Measurements from ENCODE around the gene EXOC1.

EXOC1 gene

DNA sequence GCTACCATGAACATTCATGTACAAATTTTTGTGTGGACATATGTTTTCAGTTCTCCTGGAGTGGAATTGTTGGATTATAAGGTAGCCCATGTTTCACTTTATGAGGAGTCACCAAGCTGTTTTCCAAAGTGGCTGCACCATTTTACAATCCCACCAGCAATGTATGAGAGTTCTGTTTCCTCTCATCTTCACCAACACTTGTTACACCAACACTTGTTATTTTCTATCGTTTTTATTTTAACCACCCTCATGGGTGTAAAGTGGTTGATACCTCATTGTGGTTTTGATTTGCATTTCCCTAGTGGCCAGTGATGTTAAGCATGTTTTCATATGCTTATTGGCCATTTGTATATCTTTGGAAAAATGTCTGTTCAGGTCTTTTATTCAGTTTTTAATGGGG is 4.1 kb downstream of the EXOC1 start:
- DNase-seq (ENCODE audit: low read depth in 2 of 2) = no peak

DNA sequence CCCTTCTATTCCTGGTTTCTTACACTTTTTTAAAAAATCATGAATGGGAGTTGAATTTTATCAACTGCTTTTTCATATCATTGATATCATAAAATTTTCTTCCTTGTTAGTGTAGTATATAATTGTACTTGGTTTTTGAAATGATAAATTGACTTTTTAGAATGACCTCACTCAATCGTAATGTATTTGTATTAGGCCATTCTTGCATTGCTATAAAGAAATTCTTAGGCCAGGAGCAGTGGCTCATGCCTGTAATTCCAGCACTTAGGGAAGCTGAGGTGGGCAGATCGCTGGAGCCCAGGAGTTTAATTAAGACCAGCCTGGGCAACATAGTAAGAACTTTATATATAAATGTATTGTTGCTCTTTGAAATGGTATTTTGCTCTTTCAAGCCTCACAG is 6.3 kb downstream of the EXOC1 start:
- DNase-seq (ENCODE audit: low read depth in 2 of 2) = no peak

DNA sequence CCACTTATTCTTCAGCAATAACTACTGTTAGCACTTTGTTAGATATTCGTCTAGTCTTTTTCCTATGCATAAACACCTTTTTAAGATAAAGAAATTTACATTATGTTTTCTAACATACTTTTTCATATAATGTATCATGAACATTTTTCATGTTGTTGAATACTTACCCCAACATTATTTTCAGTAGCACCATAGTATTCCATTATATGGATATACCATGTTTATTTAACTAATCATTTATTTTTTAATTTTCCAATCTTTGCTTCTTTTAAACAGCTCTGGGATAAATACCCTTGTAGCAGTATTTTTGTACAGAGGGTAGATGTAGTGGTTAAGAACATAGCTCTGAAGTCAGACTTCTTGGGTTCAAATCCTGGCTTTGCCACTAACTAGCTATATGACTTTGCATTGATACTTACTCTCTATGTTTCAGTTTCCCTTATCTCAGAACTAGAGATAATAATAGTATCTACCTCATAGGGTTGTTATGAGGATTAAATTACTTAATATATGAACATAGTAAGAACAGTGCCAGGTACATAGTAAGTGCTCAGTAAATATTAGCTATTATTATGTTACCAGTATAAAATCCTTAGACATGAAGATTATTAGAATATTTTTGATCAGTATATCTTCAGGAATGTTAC is 11.3 kb downstream of the EXOC1 start:
- DNase-seq (ENCODE audit: low read depth in 2 of 2) = no peak

DNA sequence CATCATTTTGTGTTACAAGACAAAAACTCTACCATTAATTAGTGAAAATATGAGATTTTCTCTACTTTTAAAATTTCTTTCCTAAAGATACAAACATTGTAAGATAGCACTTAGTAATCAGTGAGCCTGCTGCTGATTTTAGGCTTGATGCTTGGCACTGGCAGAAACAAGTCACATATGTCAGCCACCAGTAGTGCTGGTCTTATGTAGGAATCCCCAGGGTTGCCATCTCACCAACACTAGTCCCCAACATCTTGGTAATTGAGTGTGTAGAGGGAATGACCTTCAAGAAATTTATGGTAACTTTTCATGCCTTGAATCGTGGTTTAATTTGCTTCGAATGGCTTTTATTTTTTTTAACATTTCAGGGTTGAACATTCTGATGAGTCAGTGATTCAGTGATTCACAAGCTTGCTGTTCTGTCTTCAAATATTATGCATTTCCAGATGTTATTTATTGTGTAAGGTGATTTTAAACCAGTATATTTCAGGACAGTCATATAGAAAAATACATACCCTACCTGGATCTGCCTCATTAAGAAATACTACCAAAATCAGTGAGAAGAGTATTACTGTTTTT is 11.9 kb downstream of the EXOC1 start:
- DNase-seq (ENCODE audit: low read depth in 2 of 2) = no peak

DNA sequence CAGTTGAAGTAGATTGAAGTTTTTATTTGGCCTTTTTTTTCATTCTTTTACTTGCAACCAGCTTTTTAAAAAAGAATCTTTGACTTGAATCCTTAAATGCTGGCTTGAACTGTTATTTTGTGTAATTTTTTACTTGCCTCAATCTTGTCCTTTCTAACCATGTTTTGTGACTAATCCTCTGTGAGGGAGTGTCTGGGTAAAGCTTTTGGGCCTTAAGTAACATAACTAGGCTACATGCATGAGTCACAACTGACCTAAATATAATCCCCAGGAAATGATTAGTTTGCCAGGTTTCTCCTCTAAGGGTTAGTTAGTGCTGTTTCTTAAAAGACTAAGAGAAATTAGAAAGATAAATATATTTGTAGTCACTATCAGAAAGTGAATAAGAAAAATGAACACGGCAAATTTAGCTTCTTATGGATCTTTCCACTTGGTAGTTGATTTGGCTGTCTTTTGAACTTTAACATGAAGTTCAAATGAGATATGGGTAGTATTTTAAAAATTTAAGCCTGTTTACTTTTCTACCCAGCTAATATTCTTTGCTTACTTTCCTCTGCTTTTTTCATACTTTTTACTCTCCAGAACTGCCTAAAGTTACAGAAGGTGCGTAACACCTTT is 13.0 kb downstream of the EXOC1 start:
- DNase-seq (ENCODE audit: low read depth in 2 of 2) = no peak

DNA sequence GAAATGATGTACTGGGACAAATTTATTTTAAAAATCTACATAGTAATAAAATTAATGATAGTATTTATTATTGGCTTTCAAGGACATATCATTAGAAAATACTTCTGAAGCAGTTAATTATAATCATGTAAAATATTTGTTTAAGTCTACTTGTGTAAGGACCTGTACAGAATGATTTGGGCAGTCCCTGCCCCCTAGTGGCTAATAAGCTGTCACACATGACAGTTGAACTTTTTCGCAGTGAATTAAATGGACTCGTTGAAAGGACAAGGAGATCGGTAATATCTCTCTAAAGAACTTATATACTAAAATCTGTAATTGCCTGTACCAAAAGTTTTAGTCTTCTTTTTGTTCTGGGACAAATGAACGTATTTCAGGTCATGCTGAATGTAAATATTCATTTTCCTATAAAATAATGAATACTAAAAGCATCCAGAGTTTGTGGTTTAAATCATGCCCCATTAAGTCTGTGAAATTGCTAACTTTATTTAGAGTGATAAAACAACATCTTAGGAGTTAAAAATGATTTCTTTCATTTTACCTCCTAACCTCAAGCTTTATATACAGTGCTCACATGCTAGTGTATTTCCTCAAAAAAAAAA is 13.6 kb downstream of the EXOC1 start:
- no peak for DNase-seq (ENCODE audit: low read depth in 2 of 2)

DNA sequence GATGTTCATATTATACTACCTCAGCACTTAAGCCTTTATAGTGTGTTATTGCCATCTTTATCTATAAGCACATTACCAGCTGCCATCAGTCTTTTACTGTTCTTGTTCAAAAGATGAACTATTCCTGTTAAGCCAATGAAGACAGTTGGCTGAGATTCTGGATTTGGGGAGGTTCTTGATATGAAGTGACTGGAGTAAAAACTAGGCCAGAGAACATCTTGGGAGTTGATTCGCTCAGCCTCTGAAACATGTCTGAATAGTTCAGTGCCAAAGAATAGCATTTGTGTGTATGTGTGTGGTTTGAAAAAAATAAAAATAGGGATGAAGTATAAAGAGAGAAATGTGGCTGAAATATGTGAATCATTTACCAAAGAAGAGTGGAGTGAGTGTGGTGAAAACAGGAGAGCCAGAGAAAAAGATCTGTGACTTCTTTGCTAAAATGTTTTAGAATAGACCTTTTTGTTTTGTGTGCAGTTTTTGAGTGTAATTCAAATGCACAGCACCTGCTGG is 15.2 kb downstream of the EXOC1 start:
- no peak for DNase-seq (ENCODE audit: low read depth in 2 of 2)

DNA sequence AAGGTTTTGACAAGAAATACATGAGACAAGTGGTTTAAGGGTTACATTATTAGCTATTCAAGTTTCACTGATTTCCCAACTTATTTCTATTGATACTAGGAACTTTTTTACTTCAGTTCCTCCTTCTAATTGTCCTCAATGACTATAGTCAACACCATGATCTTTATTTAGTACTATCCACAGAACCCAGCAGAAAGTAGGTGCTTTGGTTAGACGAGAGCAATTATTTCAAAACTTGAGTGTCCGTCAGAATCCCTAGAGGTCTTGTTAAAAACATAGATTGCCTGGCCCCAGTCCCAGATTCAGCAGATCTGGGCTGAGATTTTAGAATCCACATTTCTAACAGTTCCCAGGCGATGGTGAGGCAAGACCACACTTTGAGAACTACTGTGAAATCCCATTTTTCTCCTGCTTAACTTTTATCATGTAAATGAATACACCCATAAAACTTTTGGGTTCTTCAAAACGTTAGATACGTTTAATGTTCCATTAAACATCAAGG is 17.9 kb downstream of the EXOC1 start:
- no peak for DNase-seq (ENCODE audit: low read depth in 2 of 2)

DNA sequence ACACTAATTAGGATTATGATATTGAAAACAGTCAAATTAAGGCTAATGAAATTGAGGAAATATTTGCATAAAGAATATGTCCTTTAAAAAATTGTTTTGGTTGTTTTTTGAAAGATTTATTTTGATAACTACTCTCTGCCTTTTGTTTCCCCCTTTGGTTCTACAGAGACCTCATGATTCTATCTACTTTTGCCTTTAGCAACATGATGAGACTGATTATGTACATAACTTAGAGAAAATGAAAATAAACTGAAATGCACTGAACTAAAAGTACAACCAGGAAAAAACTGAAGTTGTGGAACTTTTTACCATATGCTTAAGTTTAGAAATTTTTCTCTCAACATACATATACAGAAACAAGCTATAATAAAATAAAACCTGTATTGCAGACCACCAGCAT is 21.4 kb downstream of the EXOC1 start:
- no peak for DNase-seq (ENCODE audit: low read depth in 2 of 2)

DNA sequence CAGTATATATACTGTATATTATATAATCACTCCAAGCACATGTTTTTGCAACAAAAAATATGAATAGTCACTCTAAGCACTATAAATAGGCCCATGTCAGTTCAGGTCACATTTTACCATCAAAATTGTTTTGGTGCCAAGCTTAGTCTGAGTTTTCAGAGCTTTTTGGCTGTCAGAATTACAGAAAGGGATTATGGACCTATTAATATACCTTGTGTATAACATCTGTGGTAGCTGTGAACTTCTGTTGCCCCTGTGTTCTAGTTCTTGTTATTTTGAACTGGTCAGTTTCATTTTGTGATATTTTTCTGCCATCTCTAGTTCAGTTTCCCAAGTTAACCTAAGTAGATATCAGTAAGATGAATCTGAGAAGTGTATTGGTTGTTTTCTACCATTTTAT is 22.9 kb downstream of the EXOC1 start:
- no peak for DNase-seq (ENCODE audit: low read depth in 2 of 2)

DNA sequence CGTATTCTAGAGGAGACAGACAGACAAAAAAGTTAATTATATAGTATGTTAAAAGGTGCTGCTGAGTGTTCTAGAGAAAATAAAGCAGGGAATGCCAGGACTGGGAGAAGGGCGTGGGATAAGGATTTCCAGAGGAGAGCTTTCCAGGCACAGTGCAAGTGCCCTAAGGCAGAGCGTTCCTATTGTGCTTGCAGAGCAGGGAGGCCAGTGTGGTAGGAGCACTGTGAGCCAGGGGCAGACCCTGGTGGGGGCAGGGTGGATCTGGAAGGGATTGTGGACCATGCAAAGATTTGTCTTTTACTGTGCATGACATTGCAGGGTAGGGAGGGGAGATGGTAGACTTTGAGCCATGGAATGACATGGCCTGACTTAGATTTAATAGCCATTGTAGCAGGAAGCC is 25.8 kb downstream of the EXOC1 start:
- DNase-seq (ENCODE audit: low read depth in 2 of 2) = no peak

DNA sequence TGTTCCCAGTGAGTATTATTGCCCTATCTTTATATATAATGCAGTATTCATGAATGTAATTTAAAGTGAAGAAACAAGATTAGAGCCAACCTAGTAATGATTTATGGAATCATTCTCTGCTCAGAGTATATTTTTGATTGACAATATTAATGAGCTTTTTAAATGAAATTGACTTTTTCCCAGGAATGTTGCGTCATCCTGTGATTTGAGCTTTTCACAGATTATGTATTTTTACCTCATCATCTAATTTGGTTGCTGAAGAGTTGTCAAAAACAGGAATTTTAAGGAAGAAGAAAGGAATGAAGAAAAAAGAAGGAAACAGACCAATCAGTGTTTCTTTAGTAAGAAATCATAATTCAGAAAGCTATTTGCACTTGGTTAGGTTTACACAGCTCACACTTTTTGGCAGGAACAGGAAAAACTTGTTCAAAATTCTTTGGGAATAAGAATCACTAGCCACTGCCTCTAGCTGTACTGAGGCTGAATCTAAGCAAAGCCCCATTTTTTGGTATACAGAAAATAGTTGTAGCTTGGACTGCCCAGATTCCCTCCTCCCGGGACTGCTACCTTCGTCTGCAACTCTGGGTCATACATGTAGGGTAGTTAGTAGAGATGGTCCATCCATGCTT is 27.3 kb downstream of the EXOC1 start:
- no peak for DNase-seq (ENCODE audit: low read depth in 2 of 2)

DNA sequence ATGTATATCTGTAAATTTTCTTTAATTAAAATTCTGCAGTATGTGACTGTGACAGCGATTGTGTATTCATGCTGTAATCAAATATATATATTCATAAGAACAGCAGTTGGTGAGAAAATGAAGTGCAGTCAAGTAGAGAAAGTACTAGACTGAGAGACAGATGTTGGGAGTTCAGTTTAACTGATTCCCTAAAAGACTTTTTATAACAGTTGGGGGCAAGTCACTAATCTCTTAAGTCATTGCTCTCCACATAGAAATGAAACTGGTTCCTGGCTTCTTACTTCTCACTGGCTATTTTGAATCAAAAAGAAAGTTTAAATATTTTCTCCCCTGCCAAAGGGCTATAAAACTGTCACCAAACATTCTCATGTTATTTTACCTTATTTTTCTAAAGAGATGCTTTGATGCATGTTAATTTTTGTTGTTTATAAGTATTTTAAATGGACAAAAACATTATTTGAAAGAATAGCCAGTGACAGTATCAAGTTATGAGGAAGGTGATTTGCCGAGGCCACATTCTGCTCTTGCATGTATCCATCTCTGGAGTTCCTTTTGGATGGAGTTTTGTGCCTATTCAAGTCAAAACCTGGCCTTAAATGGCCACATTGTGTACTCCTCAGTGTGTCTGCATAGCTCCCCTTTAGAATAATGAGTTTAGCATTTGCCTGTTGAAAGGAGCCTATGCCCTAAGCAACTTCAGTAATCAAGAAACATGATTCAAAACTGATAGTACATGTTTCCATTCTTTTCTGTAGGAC is 30.8 kb downstream of the EXOC1 start:
- DNase-seq (ENCODE audit: low read depth in 2 of 2) = no peak

DNA sequence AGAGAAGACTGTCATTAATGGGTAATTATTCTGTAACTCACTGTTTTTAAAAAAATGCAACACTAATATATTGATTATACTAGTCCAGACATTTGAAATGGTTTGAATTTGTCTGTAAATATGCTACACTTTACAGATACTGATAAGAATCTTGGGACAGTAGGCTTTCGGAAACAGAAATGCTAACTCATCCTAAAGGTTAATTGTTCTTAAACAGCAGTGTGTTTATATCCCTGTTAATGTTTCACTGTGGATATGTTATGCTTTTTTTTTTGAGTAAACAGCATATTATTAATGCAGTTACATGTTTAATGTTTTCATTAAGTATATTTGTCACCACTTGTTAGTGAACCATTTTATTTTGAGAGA is 31.4 kb downstream of the EXOC1 start:
- DNase-seq (ENCODE audit: low read depth in 2 of 2) = no peak

DNA sequence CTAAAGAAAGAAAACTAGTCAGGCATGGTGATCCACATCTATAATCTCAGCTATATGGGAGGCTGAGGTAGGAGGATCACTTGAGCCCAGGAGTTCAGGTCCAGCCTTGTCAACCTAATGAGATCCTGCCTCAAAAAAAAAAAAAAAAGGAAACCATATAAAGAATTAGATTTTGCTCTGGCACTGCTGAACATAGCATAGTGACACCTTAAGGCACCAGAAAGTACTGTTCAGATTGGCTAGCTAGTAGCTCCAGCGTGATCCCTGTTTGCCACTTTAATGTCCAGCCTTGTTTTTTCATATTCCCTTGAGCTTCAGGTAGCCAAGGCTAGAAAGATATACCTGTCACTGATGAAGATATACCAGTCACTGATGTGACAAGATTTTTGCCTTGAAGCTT is 34.1 kb downstream of the EXOC1 start:
- no peak for DNase-seq (ENCODE audit: low read depth in 2 of 2)

DNA sequence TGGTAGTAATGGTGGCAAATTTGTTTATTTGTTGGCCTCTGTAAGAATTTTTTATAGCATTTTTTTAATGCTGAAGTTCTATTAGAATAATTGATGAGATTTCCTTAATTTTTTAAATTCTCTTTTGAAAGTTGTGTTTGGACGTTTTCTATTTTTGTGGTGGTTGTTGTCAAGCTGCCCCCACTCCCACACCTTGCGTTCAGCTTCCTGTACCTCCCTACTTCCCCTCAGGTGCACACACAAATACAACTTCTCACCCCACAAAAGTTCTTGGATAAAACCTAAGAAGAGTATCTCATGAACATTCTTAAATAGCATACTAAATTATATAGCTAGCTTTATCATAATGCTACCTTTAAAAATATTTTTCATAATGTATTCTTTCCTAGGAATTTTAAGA is 38.7 kb downstream of the EXOC1 start:
- no peak for DNase-seq (ENCODE audit: low read depth in 2 of 2)

DNA sequence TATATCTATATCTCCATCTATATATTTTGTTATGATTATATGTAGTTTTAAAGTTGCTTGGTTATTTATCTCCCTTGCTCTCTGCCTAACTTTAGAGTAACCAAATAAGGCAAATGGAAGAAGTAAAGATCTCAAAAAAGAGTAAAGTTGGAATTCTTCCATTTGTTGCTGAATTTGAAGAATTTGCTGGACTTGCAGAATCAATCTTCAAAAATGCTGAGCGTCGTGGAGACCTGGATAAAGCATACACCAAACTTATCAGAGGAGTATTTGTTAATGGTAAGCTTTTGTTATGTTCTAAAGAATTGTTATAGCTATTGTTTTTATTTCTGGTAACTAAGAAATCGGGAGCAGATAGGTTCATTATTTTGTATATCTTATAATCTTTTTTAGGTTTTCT is 43.2 kb downstream of the EXOC1 start:
- no peak for DNase-seq (ENCODE audit: low read depth in 2 of 2)

DNA sequence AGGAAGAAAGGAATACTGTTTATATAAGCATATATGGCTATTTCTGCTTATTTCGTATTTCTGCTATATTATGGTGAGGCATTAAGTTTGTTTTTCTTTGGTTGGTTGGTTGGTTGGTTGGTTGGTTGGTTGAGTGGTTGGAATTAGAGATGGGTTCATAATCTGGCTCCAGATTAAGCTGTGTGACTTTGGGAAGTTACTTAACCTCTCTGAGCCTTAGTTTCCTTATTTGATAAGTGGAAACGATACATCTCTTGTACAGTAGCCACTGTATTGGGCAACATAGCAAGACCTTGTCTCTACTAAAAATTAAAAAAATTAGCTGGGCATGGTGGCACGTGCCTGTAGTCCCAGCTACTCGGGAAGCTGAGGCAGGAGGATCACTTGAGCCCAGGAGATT is 49.2 kb downstream of the EXOC1 start:
- no peak for DNase-seq (ENCODE audit: low read depth in 2 of 2)

DNA sequence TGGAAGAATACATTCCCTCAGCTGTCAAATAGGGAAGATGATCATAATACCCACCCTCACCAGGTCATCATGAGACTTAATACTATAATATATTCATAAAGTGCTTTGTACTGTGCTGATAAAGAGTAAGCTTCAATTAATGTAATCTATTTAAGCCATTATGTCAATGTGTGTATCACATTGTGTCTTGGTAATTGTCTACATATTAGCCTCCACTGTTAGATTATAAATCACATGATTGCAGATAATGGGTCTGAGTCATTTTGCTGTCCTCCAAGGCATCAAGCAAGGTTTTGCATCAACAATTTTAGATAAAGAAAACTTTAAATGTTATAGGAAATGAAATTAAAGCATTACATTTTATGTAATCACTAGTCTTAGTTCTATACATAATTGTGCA is 50.1 kb downstream of the EXOC1 start:
- DNase-seq (ENCODE audit: low read depth in 2 of 2) = no peak

DNA sequence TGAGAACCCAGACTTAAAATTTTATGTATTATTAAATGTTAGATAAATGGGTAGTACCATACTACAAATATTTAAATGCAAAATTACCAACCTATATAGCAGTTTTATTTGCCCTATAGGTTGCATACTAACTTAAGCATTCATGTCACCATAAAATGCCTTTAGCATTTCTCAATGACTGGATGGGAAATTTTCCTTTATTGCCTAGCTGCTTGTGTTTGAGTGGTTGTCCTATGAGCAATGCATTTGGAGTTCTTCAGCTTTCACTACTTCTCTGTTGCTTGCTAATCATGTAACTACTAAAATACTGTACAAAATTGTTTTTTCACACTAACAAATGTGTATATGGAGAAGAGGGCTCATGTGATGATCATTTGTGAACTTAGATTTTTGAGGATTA is 51.1 kb downstream of the EXOC1 start:
- DNase-seq (ENCODE audit: low read depth in 2 of 2) = no peak

DNA sequence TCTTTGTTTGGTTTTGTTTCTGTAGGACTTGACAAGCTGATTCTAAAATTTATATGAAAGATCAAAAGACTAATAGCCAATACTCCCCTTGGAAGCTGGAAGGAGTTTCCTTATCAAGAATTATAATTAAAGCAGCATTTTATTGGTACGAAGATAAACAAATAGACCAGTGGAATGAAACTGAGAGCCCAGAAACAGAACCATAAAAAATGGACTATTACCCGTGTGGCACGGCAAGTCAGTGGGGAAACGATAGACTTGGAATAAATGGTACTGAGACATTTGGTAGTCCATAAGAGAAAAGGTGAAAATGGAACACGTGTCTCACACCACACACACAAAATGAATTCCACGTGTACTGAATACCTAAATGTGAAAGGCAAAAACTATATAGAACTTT is 52.9 kb downstream of the EXOC1 start:
- no peak for DNase-seq (ENCODE audit: low read depth in 2 of 2)

DNA sequence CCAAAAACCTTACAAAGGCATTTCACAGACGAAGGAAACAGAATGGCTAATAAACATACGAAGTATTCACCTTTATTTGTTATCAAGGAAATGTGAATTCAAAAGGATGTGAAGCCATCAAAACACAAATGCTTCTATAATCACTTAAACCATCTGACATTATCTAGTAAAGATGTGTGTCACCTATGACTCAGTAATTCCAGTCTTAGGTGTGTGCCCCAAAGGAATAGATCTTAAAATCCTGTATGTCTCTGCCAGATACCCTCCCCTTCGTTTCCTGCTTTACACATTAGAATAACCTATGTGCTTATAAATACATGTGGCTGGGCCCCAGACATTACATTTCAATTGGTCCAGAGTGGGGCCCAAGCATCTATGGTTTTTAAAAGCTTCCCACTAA is 53.5 kb downstream of the EXOC1 start:
- DNase-seq (ENCODE audit: low read depth in 2 of 2) = peak in 1 of 2 donors; percentile 2
